ENCODE data around the gene STARD3.

GRCh38 chr17:39617446-39618245, 19.3 kb upstream of the STARD3 start:
- TF ChIP-seq POLR2A (IDR thresholded peaks at IDR 0.05) (no peak), CTCF (IDR thresholded peaks at IDR 0.05) (no peak), EP300 (IDR thresholded peaks at IDR 0.05) (no peak)
